ENCODE data around the gene ERN2. TPM values are rescaled to one million over a fixed set of nuclear protein-coding genes. Genes with fewer than 3 reads are reported as not detected.

Gene ERN2
- total and polyA plus RNA-seq, 8 donors = 0.20 to 4.7 (median 1.8) TPM

- H3K4me3 ChIP-seq = no peak overlapping the region
- intact Hi-C loops (cut with DNase I) = no loop called here
- peaks cover 0 to 7% (median 0%) of the 10 kb centered on the region in 3 donors for H3K4me1 ChIP-seq
- no peak overlapping the region for H3K27ac ChIP-seq
- 93 to 95% methylated on average over 4 of the region's 4 CpGs for WGBS, 2 donors
- no peaks in the 10 kb centered on the region for H3K27me3 ChIP-seq
- FAIRE-seq (no peak), DNase-seq (no peak), ATAC-seq (no peak)
- peaks cover 0 to 34% (median 6%) of the 10 kb centered on the region in 3 donors for H3K36me3 ChIP-seq
- TF ChIP-seq CTCF (IDR thresholded peaks at IDR 0.05) = no peak
- H3K9me3 ChIP-seq = no peaks in the 10 kb centered on the region
These were observed 44.1 kb downstream of the ERN2 start for GRCh38 chr16:23668873-23669272.

- peaks cover 0 to 34% (median 6%) of the 10 kb centered on the region in 3 donors for H3K36me3 ChIP-seq
- intact Hi-C loops (cut with DNase I) = no loop called here
These were observed 44.8 kb downstream of the ERN2 start for GRCh38 chr16:23668225-23668624.

GRCh38 chr16:23667355-23667659 lies 45.7 kb downstream of the ERN2 start:
- intact Hi-C loops (cut with DNase I) = no loop called here
- no peak for DNase-seq
- Histone ChIP-seq H3K36me3 (peaks cover 3 to 38% (median 6%) of the 10 kb centered on the region in 3 donors), H3K9me3 (no peaks in the 10 kb centered on the region), H3K4me3 (no peak overlapping the region), H3K27me3 (no peaks in the 10 kb centered on the region), H3K4me1 (peaks cover 0 to 7% (median 0%) of the 10 kb centered on the region in 3 donors), H3K27ac (no peak overlapping the region)
- no peak for TF ChIP-seq CTCF (IDR thresholded peaks at IDR 0.05)
- no peak for FAIRE-seq
- ATAC-seq = no peak
- 97 to 99% methylated on average over 6 of the region's 6 CpGs for WGBS, 2 donors

More at GRCh38 chr16:23668225-23668624, 44.8 kb downstream of the ERN2 start:
- no peak for TF ChIP-seq CTCF (IDR thresholded peaks at IDR 0.05)
- H3K27ac ChIP-seq = no peak overlapping the region
- no peaks in the 10 kb centered on the region for H3K27me3 ChIP-seq
- peaks cover 0 to 7% (median 0%) of the 10 kb centered on the region in 3 donors for H3K4me1 ChIP-seq
- ATAC-seq (no peak), DNase-seq (no peak), FAIRE-seq (no peak)
- H3K9me3 ChIP-seq = no peaks in the 10 kb centered on the region
- 78 to 96% methylated on average over 1 of the region's 1 CpG for WGBS, 2 donors
- H3K4me3 ChIP-seq = no peak overlapping the region

GRCh38 chr16:23666571-23667354 lies 46.3 kb downstream of the ERN2 start:
- Histone ChIP-seq H3K27ac (no peak overlapping the region), H3K4me1 (peaks cover 0 to 7% (median 0%) of the 10 kb centered on the region in 3 donors), H3K4me3 (no peak overlapping the region), H3K27me3 (no peaks in the 10 kb centered on the region), H3K9me3 (no peaks in the 10 kb centered on the region), H3K36me3 (peaks cover 6 to 42% (median 7%) of the 10 kb centered on the region in 3 donors)
- intact Hi-C loops (cut with DNase I) = no loop called here
- no peak for ATAC-seq
- WGBS, 2 donors = 91 to 93% methylated on average over 7 of the region's 7 CpGs
- no peak for FAIRE-seq
- TF ChIP-seq CTCF (IDR thresholded peaks at IDR 0.05) = no peak
- DNase-seq = no peak

GRCh38 chr16:23663918-23664317 lies 49.1 kb downstream of the ERN2 start:
- ATAC-seq = no peak
- H3K4me1 ChIP-seq = no peaks in the 10 kb centered on the region

More at GRCh38 chr16:23663918-23664317, 49.1 kb downstream of the ERN2 start:
- FAIRE-seq = no peak
- no peak overlapping the region for H3K4me3 ChIP-seq
- DNase-seq = no peak
- H3K27ac ChIP-seq = no peak overlapping the region
- 96 to 97% methylated on average over 2 of the region's 2 CpGs for WGBS, 2 donors
- TF ChIP-seq CTCF (IDR thresholded peaks at IDR 0.05) = no peak
- peaks cover 9 to 70% (median 11%) of the 10 kb centered on the region in 3 donors for H3K36me3 ChIP-seq
- no peaks in the 10 kb centered on the region for H3K27me3 ChIP-seq
- H3K9me3 ChIP-seq = no peaks in the 10 kb centered on the region
- intact Hi-C loops (cut with DNase I) = no loop called here

Measured in pancreas (tissue), 10 donors.